Psoas muscle (tissue), 8 donors: Measurements from ENCODE around the gene ZNF580. TPM values are rescaled to one million over a fixed set of nuclear protein-coding genes. Genes with fewer than 3 reads are reported as not detected.

Source experiments
- ATAC-seq, 4 donors: fragments of 200-7000 bp; cut with Tn5 transposase; one replicate each; pipeline ENCODE4 v1.9.1; 2020; ENCODE audit warnings: moderate library complexity in 3 of 4, mild to moderate bottlenecking in 2 of 4
- DNase-seq, 2 donors: peaks; one replicate each; pipeline ENCODE4 v3.0.0-alpha.2; 2020
- H3K27ac ChIP-seq: fragments of 200-600 bp; one replicate; pipeline ENCODE4 v1.8.0; 2022
- H3K27me3 ChIP-seq, 3 donors: fragments of 200-600 bp in 1 of 3; one replicate each; pipeline versions ENCODE4 v1.6.1 to v1.8.0; 2013 to 2022; ENCODE audit warnings: low read length in 2 of 3, mild to moderate bottlenecking in 2 of 3, moderate library complexity in 1 of 3; ENCODE audit not compliant: insufficient read depth in 3 of 3
- H3K36me3 ChIP-seq, 2 donors: fragments of 200-600 bp in 1 of 2; one replicate each; pipeline versions ENCODE4 v1.6.1 to v1.8.0; 2013 to 2022; ENCODE audit warnings: low read depth in 1 of 2, mild to moderate bottlenecking in 1 of 2, moderate library complexity in 1 of 2; ENCODE audit not compliant: insufficient read depth in 1 of 2
- H3K4me1 ChIP-seq: fragments of 200-600 bp; one replicate; pipeline ENCODE4 v1.8.0; 2022
- H3K4me3 ChIP-seq: fragments of 200-600 bp; one replicate; pipeline ENCODE4 v1.8.0; 2022; ENCODE audit warnings: mild to moderate bottlenecking
- H3K9me3 ChIP-seq: fragments of 200-600 bp; one replicate; pipeline ENCODE4 v1.8.0; 2022
- CTCF ChIP-seq: fragments of 200-600 bp; IDR thresholded peaks from one replicate; pipeline ENCODE4 v1.8.0; 2022; ENCODE audit warnings: antibody characterized with exemption
- WGBS, 3 donors: extraction: QIAGEN DNeasy Blood & Tissue Kit; methylation state at CpG; one replicate each; pipeline versions ENCODE4 v1.1.6 to v1.1.7; 2013; 5-methylcytosine and 5-hydroxymethylcytosine counted together
- intact Hi-C, 2 donors: fragments of 100-400 bp; cut with DNase I; formaldehyde crosslinking; loops; one replicate each; pipeline versions ENCODE4 v1.11.0 to v1.14.2; 2022
- polyA plus RNA-seq, 3 donors: library from polyadenylated mRNA; stranded (reverse); fragments of 200-250 nt; gene quantifications; one replicate each; pipeline ENCODE4 v1.2.3, GENCODE V29; 2013
- total RNA-seq, 4 donors: library from RNA; stranded (reverse); fragmentation: NEBNext Ultra II Directional in 2 of 4; extraction: Animal tissue kit (Norgen Biotek cat#: 25700) in 2 of 4; gene quantifications; one replicate each; pipeline versions ENCODE4 v1.2.1 to v1.2.4, GENCODE V29; 2021 to 2023
- donor health status: healthy with polysubstance abuse.
- donor health status: DM: no; HTN: no; CAD: no; lungs with moderate emphysema.
- donor health status: Bipolar disorder and iron deficiency.
- donor health status: healthy.
- donor health status: DM: yes; HTN: yes; CAD: no.
- donor health status: DM: no; HTN: no; CAD: no.
- donor health status: DM: no; HTN: no; CAD: no.
- donor health status: DM: yes; HTN: yes; CAD: no.

ZNF580 gene
- total and polyA plus RNA-seq, 7 donors, result 5.9 to 21.1 (median 13.5) TPM

GRCh38 chr19:55617426-55617825, 23.4 kb upstream of the ZNF580 start:
- Histone ChIP-seq H3K4me3 (no peak overlapping the region), H3K4me1 (peaks cover 22% of the 10 kb centered on the region), H3K36me3 (peaks cover 11 to 48% of the 10 kb centered on the region in 2 donors), H3K27ac (peak overlapping the region; percentile 24), H3K27me3 (no peaks in the 10 kb centered on the region), H3K9me3 (no peaks in the 10 kb centered on the region)
- ATAC-seq (no peak), DNase-seq (no peak)
- 72 to 83% (median 82%) methylated on average over 8 of the region's 8 CpGs for WGBS, 3 donors
- intact Hi-C loops, result no loop called here
- TF ChIP-seq CTCF, result no peak

DNA sequence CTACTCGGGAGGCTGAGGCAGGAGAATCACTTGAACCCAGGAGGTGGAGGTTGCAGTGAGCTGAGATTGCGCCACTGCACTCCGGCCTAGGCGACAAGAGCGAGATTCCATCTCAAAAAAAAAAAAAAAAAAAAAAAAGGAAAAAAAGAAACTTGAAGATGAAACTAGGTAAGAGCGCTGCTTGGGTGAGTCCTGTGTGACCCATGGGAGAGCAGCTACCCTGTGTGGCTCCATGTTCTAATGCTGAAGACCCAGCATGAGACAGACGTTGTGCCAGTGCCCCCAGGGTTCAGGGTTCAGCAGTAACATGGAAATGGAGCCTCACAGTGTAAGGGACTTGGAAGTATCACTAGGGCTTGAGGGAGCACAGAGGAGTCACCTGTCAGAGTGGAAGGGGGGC, 22.4 kb upstream of the ZNF580 start:
- peaks cover 30% of the 10 kb centered on the region for H3K4me1 ChIP-seq
- no peaks in the 10 kb centered on the region for H3K27me3 ChIP-seq
- H3K36me3 ChIP-seq, result peaks cover 11 to 51% of the 10 kb centered on the region in 2 donors
- no peaks in the 10 kb centered on the region for H3K9me3 ChIP-seq
- 75 to 91% (median 81%) methylated on average over 7 of the region's 7 CpGs for WGBS, 3 donors
- ATAC-seq (no peak), DNase-seq (no peak)
- intact Hi-C loops, result no loop called here
- no peak overlapping the region for H3K4me3 ChIP-seq
- H3K27ac ChIP-seq, result peak overlapping the region; percentile 50
- TF ChIP-seq CTCF, result no peak

GRCh38 chr19:55619286-55619685, 21.5 kb upstream of the ZNF580 start:
- 68 to 84% (median 69%) methylated on average over 3 of the region's 3 CpGs for WGBS, 3 donors
- no peak overlapping the region for H3K4me3 ChIP-seq

DNA sequence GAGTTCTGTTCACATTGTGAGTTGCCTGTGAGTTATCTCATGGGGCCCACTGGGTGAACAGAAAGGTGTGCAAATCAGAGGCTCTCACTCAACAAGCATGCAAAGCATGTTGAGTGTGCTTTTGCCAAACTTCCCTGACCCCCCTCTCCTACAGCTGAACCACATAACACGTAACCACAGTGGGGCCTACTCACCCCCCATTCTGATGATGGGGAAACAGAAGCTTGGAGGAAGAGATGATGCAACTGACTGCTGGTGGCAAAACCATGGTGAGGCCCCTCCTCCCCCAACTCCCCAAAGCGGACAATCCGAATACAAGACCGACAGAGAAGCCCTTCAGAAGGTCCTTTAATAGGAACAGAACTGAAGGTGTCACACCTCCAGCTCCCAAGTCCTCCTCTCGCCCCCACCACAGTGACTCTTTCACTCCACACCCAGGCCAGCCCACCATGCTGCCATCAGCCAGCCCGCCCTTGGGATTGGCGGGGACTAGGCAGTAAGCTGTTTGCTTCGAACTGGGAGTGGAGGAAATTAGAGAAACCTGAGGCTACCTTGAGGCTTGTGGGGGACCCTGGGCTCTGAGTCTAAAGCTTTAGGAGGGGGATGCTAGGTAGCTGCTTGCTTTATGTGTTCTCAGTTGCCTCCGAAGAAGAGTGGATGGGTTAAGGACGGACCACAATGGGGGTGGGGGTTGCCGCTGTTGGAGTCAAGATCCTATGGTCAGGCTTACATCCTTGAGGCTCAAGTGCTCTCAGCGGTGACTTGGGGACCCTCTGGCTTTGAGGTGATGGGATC, 20.2 kb upstream of the ZNF580 start:
- ATAC-seq, result no peak
- no peaks in the 10 kb centered on the region for H3K27me3 ChIP-seq
- intact Hi-C loops, result loop anchor here in 1 of 2 donors (10.0 kb wide), 2 partner anchors 236 to 486 kb away; partner anchors contain the start of genes RPL28 and TMEM238
- no peaks in the 10 kb centered on the region for H3K9me3 ChIP-seq
- no peak overlapping the region for H3K4me3 ChIP-seq
- no peak for DNase-seq
- WGBS, 3 donors, result 84 to 93% (median 88%) methylated on average over 12 of the region's 12 CpGs
- H3K27ac ChIP-seq, result peak overlapping the region; percentile 46
- no peak for TF ChIP-seq CTCF
- H3K4me1 ChIP-seq, result peaks cover 40% of the 10 kb centered on the region
- peaks cover 11 to 33% of the 10 kb centered on the region in 2 donors for H3K36me3 ChIP-seq

More at GRCh38 chr19:55619286-55619685, 21.5 kb upstream of the ZNF580 start:
- Histone ChIP-seq H3K27ac (peak overlapping the region; percentile 53), H3K27me3 (no peaks in the 10 kb centered on the region), H3K36me3 (peaks cover 11 to 44% of the 10 kb centered on the region in 2 donors), H3K4me1 (peaks cover 35% of the 10 kb centered on the region), H3K9me3 (no peaks in the 10 kb centered on the region)
- intact Hi-C loops, result no loop called here
- ATAC-seq, result no peak
- TF ChIP-seq CTCF, result no peak
- no peak for DNase-seq
